ENCODE measurements around the gene SCIMP.
"Not testable (repeated sequence)": the region's sequence is repeated elsewhere in the genome, so short reads cannot be mapped to it uniquely, and the experiment has no call there.

The SCIMP gene

DNA sequence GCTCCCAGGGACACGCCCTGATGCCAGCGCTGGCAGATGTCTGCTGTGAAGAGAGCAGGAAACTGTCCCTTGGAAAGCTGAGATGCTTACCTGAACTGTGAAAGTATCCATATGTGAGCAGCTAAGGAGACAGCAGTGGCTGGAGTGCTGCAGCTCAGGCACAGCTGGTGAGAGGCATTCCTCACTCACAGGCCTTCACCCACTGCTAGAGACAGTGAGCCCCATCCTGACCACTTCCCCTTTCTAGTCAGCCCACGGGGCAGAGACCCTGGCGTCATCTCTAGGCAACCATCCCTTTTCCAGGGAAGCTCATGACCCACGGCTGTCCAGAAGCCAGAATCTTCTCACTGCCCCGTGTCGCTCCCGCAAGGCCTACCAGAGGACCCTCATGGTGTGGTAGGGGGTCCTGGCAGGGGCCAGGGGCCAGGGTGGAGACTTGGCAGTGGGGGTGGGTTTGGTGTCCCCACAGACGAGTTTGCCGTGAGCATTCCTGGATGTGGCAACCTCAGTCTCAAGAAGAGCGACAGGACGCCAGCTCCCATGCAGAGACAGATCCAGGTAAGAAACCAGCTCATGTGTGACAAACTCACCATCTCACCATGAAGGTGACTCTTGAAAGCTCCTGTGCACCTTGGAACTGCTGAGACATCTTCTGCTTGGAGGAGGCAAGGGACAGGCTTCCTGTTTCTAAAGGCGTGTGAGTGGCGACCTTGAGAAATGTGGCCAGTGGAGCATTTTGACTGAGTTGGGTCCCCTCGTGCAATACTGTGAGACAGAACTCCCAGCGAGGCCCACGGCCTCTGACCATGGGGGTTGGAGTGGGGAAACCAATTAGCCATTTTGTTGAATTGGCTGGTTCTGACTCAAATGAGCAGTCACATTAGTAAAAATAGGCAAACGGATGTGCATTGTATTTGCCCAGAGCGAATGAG is at the start of gene SCIMP:
TSS of gene SCIMP (minus strand) at position 216 of the 932 bp plus-strand sequence. CDS start at position 111, 105 bp downstream.
- DNase-seq (ENCODE audit: low spot score) = no peak

DNA sequence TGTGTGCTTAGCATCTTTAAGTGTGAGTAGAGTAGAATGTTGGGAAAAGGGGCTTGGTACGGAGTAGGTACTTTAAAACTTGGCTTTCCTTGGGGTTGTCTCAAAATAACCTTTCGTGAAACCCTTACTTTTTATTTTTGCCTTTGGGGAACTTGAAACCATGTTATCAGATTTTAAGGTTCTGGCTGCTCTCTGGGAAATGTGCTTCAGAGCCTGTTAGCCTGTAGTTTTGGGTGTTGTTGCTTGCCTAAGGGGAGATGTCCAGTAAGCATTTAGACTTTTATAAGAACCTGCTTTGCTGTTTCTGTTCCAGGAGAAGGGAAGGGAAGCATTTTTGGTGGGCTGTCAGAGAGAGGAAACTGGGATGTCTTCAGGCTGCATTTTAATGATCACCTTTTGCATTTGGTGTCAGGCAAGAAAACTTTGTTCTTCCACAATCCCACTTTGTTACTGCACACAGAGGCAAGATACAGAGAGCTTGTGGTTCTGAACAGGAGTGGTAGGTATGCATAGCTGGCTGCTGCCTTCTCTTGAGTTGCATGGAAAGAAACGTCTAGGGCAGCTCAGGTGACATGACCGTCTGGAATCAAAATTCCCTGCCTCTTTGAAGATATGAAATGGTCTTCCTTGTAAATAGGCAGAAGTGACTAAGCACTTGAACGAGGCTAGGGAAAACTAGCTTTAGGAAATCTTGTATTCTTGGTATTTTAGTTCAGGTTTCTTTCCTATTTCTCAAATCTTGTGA is 49.1 kb upstream of the SCIMP start:
- no peak for DNase-seq (ENCODE audit: low spot score)

DNA sequence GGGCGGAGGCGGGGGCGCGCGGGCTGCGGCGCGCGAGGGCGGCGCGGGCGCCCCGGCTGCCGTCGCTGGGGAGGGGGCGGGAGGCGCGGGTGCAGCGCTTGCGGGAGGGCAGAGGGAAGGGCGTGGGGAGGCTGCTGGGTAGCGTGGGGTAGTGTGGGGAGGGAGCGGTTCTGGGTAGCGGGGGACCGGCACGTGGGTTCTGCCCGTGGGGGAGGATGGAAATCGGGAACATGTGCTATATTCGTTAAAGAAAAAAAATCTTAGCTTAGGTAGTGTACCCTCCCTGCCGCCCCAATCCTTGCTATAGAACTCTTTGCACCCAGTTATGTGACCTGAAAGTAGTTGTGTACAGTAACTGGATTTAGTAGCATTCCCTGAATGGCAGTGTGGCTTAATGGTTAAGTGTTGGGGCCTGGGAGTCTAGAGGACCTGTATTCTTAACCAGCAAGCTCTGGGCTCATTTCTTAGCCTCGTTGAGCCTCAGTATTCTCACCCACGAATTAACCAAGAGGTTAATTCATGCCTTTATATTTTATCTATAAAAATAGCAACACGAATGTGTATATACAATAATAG is 48.1 kb upstream of the SCIMP start:
- peak; percentile 17 for DNase-seq (ENCODE audit: low spot score)

DNA sequence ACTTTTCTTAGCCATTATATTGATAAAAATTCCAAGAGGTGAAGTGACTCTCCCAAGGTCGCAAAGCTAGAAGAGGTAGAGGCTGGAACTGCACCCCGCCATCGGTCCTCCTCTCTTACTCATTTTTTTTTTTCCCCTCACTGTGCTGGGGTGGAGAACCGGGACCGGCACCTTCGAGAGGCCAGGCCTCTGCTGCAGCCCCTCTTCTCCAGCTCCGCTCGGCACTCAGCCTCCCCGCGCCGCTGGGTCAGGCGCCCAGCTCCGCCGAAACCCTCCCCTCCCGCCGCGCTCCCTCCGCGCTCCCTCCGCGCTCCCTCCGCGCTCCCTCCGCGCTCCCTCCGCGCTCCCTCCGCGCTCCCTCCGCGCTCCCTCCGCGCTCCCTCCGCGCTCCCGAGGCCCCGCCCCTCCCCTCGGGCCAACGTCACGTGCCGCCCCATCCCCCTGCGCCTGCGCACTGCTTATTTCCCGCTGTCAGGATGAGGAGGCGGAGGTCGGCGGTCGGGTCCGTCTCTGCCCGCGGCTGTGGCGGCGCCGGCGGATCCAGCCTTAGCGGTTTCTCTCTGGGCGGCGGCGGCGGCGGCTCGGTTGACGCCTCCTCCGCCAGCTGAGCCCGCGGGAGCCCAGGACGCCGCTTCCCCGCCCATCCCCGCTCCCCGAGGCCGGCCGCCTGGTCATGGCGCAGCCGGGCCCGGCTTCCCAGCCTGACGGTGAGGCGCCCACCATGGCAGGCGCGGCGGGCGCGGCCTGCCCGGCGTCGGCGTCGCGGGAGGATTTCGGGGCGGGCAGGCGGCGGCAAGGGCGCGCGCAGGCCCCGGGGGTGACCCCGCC is 47.4 kb upstream of the SCIMP start, which contains the start of gene RABEP1:
TSS of gene RABEP1 (plus strand) at position 471 of the 828 bp plus-strand sequence. CDS start at position 674, 203 bp downstream.
- DNase-seq (ENCODE audit: low spot score) = peak; percentile 90

DNA sequence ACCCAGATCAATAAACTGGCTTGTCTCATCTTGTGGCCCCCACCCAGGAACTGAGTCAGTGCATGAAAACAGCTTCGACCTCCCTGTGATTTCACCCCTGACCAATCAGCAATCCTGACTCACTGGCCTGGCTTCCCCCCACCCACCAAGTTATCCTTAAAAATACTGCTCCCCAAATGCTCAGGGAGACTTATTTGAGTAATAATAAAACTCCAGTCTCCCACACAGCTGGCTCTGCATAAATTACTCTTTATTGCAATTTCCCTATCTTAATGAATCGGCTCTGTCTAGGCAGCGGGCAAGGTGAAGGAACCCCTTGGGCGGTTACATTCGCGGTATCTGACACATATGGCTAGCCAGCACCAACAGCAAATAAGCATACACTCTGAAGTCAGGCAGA is 37.7 kb upstream of the SCIMP start:
- no peak for DNase-seq (ENCODE audit: low spot score)

DNA sequence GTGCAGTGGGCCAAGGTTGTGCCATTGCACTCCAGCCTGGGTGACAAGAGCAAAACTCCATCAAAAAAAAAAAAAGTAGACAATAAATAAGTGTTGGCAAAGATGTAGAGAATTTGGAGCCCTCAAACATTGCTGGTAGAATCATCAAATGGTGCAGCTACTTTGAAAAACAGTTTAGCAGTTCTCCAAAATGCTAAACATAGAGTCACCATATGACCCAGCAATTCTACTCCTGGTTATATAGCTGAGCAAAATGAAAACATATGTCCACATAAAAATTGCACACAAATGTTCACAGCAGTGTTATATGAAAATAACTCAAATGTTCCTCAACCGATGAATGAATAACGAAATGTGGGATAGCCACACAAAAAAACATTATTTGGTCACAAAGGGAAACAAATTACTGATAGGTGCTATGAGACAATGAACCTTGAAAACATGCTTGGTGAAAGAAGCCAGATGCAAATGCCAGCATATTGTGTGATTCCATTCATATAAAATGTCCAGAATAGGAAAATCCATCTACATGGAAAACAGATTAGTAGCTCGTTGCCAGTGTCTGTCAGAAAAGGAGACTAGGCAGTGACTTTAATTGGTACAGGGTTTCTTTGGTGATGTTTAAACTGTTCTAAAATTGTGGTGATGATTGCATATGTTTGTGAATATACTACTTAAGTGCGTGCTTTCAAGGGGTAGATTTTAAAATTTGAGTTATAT is 34.7 kb upstream of the SCIMP start:
- DNase-seq (ENCODE audit: low spot score) = no peak

DNA sequence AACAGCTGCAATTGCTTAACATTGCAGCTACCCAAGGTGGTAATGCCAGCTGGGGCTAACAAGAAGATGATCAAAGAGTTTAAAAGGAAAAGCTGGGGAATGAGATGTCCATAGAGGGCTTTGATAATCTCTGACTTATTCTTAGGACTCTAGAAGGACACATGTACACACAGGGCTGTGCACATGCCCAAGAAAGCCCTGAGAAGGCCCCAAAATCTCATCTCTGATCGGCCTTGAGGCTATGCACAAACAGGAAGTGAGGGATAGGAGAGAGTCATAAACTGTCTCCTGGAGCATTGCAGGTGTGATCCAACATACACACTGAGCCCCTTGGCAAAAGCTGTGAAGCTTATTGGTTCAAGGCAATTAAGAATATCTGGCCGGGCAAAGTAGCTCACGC is 30.2 kb upstream of the SCIMP start:
- DNase-seq (ENCODE audit: low spot score) = no peak

DNA sequence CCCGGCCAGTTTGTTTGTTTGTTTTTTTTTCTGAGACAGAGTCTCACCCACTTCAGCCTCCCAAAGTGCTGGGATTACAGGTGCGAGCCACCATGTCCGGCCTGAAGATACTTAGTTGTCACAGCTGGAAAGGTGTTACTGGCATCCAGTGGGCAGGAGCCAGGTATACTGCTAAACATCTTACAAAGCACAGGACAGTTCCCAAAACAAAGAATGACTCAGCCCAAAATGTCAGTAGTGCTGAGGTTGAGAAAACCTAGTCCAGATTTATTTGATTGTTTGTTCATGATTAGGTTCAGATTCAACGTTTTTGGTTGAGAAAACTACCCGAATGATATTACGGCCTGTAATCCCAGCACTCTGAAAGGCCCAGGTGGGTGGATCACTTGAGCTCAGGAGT is 28.8 kb upstream of the SCIMP start:
- no peak for DNase-seq (ENCODE audit: low spot score)

DNA sequence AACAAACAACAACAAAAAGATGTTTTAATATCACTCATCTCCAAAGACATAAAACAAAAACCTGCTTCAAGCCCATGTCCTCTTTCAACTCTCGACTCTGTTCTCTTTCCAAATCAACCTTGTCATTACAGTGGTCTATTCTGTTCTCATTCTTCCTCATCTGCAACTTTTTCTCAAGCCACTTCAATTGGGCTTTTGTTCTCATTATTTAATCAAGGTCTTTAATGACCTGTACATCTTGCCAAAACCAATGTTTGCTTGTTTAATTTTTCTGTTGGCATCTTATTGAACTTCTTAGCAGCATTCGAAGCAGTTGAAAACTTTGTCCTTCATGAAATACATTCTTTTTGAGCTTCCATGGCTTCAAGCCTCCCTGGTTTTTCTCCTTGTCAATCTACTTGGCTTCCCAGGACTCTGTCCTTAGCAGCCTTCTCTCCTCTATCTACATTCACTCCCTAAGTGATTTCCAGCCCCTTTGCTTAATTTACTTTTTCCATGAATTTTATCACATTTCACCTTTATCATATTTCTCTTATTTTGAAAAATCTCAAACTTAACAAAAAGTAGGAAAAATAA is 27.8 kb upstream of the SCIMP start:
- no peak for DNase-seq (ENCODE audit: low spot score)

DNA sequence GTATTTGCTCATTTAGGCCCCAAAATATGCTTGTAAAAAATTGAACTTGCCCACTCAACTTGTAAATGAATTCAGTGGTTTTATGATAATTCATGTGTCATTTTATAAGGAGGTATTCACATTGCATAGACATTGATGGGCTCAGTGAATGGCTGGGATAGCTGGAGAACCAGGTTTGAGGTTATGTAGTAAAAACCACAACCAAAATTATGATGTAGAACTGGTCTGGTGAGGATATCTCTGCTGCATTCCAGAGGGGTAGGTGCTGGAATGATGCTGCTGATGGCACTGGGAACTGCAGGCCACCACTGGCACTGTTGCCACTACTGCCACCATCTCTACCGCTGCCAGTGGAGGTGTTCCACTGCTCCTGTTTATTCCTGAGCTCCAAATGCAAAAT is 25.9 kb upstream of the SCIMP start:
- DNase-seq (ENCODE audit: low spot score) = no peak

DNA sequence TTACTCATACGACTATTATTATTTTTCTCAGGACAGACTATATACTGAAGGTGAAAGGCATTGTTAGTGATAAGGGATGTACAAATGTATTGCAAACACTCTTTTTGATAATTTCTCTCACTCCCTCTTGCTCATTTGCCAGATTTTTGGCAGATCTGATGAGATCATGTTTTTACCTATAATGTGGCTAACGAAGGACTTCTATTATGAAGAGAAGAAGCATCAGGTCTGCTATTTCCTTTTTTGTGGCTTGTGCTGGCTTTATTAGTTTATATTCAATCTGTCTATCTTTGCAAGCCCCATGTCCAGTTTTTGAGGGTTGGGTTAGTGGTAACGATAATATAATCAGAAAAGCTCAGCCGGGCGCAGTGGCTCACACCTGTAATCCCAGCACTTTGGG is 22.5 kb upstream of the SCIMP start:
- DNase-seq (ENCODE audit: low spot score) = no peak

DNA sequence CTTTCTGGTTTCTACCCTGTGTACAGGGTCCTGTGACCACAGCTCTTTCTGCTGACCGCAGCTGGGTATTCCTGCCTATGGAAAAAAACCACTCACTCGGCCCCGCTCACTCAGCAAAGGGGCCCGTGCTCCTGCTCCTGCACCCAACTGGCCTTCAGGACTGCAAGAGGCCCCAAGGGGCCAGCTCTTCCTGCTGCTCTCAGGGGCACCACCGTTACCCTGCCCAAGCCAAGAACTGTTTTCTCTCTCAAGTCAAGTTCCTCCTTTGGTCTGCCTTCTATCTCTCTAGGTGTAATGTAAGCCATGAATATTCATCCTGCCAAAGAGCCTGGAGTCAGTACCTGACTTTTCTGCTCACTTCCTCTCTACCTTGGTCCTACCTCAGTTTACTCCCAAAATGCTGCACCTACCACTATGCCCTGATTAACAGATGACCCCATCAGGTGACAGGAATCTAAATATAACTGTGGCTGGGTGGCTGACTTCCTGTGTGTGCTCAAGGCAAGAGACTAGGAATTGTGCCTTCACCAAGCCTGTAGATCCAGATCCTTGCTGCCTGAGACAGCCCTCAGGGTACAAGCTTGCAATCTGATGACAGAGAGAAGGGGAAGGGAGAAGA is 20.4 kb upstream of the SCIMP start:
- DNase-seq (ENCODE audit: low spot score) = no peak

DNA sequence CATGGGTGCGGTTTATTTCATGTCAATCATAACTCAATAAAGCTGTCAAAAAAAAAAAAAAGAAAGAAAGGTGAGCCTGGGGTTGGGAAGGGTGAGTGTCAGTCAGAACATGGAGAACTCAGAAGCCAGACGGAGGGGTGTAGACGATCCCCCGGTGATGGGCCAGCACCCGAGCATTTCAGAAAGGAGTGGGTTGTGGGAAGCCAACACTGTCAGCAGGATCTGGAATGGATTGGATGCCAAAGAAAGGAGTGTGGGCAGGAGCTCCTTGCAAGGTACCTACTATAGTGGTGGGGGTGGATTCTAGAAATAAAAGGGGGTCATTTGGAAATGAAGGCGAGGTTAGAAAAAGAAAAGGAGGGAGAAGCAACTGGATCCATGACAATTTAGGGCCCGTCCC is 19.8 kb upstream of the SCIMP start:
- DNase-seq (ENCODE audit: low spot score) = no peak

DNA sequence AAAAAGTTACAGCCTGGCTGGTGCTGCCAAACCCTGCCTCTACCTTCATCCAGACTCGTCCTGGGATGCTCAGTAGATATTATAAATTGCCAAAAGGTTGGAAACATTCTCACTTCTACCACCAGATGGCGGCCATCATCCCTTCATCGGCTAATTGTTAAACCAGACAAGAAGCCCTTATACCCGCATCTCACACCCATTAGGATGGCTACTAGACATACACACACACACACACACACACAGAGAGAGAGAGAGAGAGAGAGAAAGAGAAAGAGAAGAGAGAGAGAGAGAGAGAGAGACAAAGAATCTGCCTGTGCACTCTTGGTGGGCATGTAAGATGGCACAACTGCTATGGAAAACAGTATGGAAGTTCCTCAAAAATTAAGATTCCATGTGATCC is 15.0 kb upstream of the SCIMP start:
- peak; percentile 72 for DNase-seq (ENCODE audit: low spot score)

DNA sequence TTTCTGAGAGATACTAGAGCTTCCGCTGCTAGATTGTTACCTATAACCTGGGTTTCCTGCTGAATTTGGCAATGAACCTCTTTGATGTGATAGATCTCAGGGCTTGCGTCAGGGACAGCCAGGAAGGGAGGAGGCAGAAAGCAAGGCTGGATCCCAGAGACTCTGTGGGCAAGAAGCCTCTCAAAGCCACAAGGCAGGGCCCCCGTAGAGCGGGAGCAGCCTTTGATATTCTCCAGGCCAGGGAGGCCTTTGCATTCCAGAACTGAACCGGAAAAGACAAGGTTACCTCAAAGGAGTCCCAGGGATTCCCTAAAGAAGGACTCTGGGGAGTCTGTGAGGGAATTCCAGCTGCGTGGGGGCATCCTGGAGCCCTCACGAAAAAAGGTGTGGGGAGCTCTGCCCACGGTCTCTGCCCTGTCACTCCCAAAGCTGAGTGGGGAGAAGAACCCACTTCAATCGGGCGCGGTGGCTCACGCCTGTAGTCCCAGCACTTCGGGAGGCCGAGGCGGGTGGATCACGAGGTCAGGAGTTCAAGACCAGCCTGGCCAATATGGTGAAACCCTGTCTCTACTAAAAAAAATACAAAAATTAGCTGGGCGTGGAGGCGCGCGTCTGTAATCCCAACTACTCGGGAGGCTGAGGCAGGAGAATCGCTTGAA is 14.3 kb upstream of the SCIMP start:
- no peak for DNase-seq (ENCODE audit: low spot score)

DNA sequence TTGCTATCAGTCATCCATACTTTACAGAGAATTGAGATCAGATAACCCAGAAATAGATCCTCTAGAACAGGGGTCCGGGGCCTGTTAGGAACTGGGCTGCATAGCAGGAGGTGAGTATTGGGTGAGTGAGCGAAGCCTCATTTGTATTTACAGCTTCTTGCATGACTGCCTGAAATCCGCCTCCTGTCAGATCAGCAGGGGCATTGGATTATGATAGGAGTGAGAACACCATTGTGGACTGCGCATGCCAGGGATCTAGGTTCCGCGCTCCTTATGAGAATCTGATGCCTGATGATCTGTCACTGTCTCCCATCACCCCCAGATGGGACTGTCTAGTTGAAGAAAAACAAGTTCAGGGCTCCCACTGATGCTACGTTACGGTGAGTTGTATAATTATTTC is 13.0 kb upstream of the SCIMP start:
- no peak for DNase-seq (ENCODE audit: low spot score)

DNA sequence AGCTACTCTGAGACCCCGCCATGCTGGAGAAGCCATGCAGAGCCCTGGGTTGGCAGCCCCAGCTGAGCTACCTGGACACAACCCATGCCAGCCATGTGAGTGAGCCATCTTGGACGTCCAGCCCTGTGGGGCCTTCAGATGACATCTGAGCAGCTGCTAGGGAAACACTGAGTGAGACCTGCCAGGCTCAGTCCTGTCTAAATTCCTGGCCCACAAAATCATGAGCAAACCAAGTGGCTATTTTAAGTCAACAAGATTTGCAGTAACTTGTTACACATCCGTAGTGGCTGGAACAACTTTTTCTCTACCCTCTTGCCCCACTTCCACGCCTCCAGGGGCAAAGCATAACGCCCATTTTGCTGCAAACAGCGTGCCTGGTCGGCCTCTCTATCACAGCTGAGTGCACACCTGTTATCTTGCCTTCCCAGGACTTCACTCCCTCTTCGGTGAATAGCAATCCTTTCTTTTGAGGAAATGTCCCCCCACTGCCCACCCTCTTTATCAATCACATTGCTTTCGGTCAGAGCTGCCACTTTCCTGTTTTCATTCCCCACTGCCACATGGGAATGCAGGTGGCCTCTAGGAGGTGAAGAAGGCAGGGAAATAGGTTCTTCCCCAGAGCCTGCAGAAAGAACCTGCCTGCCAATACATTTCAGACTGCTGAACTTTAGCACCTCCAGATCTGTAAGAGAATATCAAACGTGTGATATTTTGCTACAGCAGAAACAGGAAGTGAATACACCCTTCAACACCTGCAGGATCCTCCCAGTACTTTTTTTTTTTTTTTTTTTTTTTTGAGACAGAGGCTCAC is 7.4 kb upstream of the SCIMP start:
- no peak for DNase-seq (ENCODE audit: low spot score)

DNA sequence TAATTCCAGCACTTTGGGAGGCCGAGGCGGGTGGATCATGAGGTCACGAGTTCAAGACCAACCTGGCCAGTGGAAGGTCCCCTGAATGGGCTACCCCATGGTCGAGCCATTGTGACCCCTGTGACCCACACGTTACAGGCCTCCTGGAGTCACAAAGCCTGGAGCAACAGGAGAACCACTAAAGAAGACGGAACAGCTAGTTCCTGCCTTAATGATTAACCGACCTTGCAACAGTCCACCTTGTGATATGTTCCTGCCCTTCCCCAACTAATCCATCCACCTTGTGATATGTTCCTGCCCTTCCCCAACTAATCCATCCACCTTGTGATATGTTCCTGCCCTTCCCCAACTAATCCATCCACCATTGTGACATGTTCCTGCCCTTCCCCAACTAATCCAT is 5.1 kb upstream of the SCIMP start:
- DNase-seq (ENCODE audit: low spot score) = not testable (repeated sequence)

DNA sequence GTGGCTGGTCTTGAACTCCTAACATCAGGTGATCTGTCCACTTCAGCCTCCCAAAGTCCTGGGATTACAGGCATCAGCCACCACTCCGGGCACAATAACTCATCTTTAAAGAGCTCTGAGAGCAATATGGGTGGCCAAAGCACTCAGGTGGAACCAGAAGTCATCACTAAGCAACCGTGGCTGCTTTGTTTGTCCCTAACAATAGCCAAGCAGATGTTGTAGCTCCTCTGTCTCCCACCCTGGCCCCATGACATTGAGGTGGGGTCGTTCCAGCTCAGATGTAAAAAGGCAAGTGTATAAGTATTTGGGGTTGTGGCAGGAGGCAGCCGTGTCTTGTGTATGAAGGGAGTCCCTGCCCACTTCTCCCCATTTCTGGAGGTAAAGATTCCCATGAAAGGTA is 3.7 kb upstream of the SCIMP start:
- no peak for DNase-seq (ENCODE audit: low spot score)

All from hepatic stellate cell (primary cell).